ENCODE data around the gene MRC1.

DNA sequence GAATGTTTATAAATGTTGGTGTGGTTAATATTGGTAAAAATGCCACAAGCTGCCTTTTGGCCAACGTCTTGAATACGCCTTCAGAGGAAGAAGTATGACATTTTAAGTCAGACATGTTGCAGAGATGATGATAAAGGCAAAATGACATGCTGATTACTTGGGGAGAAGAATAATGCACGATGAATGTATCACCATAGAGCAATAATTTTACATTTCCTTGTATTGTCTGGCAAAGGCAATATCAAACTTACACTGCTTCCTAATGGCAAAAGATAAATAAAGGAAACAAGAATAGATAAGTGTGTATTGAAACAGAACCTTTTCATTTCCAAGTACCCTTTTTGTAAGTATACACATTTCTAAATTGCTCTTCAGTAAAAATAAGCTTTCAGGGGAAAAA is 8.6 kb downstream of the MRC1 start:
- no peak for TF ChIP-seq POLR2AphosphoS5 (IDR thresholded peaks at IDR 0.05)
- no peak for TF ChIP-seq EP300 (IDR thresholded peaks at IDR 0.05)
- TF ChIP-seq POLR2A (IDR thresholded peaks at IDR 0.05): no peak
